Fibroblast of pulmonary artery (primary cell): ENCODE results near the gene HOMEZ.
"Not testable (repeated sequence)": the region's sequence is repeated elsewhere in the genome, so short reads cannot be mapped to it uniquely, and the experiment has no call there.

Source experiments
- DNase-seq: peaks from one replicate; pipeline ENCODE4 v3.0.0-alpha.2; 2010; ENCODE audit warnings: low read depth
- H3K4me3 ChIP-seq: replicated peaks from 2 replicates; pipeline ENCODE4 v1.5.1; 2011; ENCODE audit warnings: low read depth, mild to moderate bottlenecking, control low read depth, low read length, moderate library complexity
- TF ChIP-seq, protein P1 (sequence below): IDR thresholded peaks from 2 replicates; pipeline ENCODE4 v1.5.1; 2011; ENCODE audit warnings: mild to moderate bottlenecking, control low read depth, low read length, inconsistent platforms; ENCODE audit errors: missing control alignments

HOMEZ gene

DNA sequence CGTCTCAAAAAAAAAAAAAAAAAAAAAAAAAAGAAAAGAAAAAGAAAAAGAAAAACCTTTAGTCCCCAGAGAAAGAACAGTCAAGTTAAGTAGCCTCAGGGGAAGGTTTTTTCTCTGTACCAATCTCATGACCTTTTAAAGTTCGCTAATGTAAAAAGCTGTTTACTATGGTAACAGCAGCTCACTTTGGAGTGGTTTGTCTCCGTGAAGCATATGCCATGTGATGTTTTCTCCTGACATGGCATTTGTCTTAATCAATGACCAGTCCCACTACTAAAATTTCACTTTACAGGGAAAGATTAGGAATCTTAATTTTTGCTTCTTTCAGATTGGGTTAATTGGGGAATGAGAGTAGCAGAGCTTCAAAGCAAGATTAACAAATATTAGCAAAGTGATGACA, 43.9 kb downstream of the HOMEZ start:
- H3K4me3 ChIP-seq, result no peak overlapping the region
- TF ChIP-seq, protein P1, sequence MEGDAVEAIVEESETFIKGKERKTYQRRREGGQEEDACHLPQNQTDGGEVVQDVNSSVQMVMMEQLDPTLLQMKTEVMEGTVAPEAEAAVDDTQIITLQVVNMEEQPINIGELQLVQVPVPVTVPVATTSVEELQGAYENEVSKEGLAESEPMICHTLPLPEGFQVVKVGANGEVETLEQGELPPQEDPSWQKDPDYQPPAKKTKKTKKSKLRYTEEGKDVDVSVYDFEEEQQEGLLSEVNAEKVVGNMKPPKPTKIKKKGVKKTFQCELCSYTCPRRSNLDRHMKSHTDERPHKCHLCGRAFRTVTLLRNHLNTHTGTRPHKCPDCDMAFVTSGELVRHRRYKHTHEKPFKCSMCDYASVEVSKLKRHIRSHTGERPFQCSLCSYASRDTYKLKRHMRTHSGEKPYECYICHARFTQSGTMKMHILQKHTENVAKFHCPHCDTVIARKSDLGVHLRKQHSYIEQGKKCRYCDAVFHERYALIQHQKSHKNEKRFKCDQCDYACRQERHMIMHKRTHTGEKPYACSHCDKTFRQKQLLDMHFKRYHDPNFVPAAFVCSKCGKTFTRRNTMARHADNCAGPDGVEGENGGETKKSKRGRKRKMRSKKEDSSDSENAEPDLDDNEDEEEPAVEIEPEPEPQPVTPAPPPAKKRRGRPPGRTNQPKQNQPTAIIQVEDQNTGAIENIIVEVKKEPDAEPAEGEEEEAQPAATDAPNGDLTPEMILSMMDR, result no peak
- no peak for DNase-seq

DNA sequence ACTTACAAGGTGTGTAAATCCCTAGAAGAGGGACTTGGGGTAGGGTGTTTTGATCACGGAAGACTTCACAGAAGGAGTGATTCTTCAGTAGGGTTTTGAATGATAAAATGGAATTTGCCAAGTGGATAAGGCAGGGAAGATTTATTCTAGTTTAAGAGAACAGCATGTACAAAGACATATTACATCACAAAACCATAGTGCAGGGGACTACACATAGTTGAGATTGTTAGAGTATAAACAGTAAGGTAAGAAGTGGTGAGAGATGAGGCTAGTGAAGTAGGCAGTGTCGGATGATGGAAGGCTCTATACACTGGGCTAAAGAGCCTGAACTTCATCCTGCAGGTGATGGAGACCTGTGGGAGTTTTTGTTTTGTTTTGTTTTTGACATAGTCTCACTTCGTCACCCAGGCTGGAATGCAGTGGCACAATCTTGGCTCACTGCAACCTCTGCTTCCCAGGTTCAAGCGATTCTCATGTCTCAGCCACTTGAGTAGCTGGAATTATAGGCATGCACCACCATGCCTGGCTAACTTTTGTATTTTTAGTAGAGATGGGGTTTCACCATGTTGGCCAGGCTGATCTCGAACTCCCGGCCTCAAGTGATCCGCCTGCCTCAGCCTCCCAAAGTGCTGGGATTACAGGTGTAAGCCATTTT, 44.7 kb downstream of the HOMEZ start:
- H3K4me3 ChIP-seq, DNase-seq: not testable (repeated sequence)

DNA sequence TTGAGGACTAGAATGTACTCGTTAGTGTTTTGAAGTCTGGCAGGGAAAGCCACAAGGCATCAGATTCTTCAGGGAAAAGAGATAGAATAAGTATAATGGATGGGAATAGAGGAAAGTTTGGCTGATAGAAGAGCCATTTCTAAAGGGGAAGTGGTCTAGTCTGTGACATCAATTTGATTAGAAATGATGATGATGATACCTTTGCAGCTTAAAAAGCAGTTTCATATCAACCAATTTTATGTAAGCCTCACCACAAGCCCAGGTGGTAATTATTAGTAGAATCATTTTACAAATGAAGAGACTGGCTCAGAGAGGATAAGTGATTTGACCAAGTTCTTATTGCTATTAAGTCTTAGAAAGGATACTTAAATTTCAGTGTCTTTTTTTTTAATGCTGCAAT, 45.3 kb downstream of the HOMEZ start:
- no peak for DNase-seq
- TF ChIP-seq, protein P1, result no peak
- no peak overlapping the region for H3K4me3 ChIP-seq

DNA sequence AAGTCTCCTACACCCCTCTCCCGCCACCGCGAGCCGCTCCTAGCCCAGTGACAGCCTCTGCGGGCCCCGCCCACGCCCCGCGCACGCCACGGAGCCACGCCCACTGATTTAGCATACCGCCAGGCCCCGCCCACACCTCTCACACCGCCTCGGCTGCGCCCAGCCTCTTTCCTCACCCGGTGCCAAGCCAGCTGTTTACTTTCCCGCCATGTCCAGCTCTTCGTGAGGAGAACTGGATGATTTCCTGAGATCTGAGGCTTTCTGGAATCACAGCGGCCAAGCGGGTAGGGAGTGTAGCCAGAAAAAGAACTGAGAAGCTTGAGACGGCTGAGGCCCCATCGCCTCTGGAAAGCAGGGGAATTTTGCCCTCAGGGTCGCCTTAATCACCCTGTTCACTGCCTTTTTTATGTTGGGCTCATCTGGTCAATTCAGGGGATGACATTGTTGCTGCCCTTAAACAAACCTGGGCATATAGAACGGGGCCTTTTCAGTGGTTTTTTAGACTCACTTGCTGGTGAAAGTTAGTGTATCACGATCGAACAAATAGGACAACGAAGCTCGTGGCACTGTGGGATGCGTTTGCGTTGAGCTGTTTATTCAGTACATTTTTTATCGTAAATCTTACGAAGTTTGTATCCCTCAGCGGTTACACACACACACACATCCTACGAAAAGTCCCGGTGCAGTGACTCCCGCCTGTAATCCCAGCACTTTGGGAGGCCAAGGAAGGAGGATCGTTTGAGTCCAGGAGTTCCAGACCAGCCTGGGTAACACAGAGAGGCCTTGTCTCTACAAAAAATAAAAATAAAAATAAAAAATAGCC, 47.9 kb downstream of the HOMEZ start, which contains the start of gene RNF212B:
Gene RNF212B, plus strand, starts transcription at position 165 of the 823 bp plus-strand sequence. CDS start 2,410 bp downstream, outside the sequence.
- DNase-seq, result peak; percentile 78
- TF ChIP-seq, protein P1, result no peak
- H3K4me3 ChIP-seq, result peak within 1 kb of the TSS; percentile 41

DNA sequence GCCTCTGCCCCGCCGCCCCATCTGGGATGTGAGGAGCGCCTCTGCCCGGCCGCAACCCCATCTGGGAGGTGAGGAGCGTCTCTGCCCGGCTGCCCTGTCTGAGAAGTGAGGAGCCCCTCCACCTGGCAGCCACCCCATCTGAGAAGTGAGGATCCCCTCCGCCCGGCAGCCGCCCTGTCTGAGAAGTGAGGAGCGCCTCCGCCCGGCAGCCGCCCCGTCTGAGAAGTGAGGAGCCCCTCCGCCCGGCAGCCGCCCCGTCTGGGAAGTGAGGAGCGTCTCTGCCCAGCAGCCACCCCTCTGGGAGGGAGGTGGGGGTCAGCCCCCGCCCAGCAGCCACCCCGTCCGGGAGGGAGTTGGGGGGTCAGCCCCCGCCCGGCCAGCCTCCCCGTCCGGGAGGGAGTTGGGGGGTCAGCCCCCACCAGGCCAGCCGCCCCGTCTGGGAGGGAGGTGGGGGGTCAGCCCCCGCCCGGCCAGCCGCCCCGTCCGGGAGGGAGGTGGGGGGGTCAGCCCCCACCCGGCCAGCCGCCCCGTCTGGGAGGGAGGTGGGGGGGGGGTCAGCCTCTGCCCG, 53.6 kb downstream of the HOMEZ start:
- H3K4me3 ChIP-seq, DNase-seq: not testable (repeated sequence)

DNA sequence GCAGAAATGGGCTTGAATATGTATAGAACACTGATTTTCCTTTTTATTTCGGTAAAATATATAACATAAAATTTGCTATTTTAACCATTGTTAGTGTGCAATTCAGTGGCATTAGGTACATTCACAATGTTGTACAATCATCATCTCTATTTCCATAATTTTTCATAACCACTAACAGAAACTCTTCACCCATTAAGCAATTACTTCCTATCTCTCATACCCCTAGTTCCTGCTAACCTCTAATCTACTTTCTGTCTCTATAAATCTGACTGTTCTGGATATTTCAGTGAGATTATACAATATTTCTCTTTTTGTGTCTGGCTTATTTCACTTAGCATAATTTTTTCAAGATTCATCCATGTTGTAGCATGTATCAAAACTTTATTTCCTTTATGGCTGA, 57.1 kb downstream of the HOMEZ start:
- no peak overlapping the region for H3K4me3 ChIP-seq
- no peak for DNase-seq
- TF ChIP-seq, protein P1, result no peak

DNA sequence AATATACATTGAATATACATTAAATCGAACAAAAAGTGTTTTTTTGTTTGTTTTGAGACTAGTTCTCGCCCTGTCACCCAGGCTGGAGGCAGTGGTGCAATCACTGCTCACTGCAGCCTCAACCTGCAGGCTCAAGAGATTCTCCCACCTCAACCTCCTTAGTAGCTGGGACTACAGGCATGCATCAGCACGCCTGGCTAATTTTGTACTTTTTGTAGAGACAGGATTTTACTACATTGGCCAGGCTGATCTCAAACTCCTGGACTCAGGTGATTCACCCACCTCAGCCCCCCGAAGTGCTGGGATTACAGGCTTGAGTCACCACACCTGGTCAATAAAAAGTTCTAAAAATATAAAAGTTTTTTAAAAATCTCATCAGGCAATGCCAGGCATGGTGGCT, 58.4 kb downstream of the HOMEZ start:
- no peak for DNase-seq
- TF ChIP-seq, protein P1, result no peak
- H3K4me3 ChIP-seq, result no peak overlapping the region

DNA sequence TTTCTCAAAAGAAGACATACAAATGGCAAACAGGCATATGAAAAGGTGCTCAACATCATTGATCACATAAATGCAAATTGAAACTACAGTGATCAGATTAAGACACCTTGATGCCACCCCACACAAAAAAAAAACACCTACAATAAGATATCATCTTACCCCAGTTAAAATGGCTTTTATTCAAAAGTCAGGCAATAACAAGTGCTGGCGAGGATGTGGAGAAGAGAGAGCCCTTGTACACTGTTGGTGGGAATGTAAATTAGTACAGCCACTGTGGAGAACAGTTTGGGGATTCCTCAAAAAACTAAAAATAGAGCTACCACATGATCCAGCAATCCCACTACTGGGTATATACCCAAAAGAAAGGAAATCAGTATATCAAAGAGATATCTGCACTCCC, 61.0 kb downstream of the HOMEZ start:
- not testable (repeated sequence) for H3K4me3 ChIP-seq, DNase-seq
